ENCODE results near the gene PPP2R3B.
"Not testable (repeated sequence)": the region's sequence is repeated elsewhere in the genome, so short reads cannot be mapped to it uniquely, and the experiment has no call there.

Gene PPP2R3B

GRCh38 chrX:410296-410695, 23.6 kb upstream of the PPP2R3B start:
- no peak for DNase-seq (ENCODE audit: insufficient read length, low spot score)
- FAIRE-seq: no peak

DNA sequence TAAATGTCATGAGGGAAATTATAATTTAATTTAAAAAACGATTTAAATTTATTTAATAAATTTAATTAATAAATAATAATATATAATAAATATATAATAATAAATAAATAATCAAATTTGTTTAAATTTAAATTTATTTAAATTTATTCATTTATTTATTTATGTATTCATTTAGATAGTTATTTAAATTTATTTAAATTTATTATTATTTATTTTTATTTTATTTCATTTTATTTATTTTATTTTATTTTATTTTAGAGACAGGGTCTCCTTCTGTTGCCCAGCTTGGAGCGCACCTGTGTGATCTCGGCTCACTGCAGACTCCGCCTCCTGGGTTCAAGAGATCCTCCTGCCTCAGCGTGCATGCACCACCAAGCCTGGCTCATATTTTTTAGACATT, 18.4 kb upstream of the PPP2R3B start:
- no peak for DNase-seq (ENCODE audit: insufficient read length, low spot score)
- FAIRE-seq: no peak

DNA sequence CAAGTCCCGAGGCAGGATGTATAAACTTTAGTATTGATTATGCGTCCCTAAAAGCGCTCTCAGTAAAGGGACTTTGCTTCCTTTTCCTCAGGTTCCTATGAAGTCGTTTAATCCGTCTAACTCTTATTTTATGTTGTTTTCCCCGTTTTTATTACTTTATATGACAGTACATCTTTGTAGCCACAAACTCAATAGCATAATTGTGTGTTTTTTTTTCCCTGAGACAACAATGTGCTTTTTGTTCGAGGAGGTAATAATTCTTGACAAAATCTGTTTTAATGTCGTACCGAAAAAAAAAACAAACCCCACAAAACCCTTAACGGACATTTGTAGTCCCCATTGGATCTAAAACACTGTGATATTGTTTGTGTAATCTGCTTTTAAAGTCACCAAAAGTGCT, 17.9 kb upstream of the PPP2R3B start:
- DNase-seq (ENCODE audit: insufficient read length, low spot score): no peak
- no peak for FAIRE-seq

DNA sequence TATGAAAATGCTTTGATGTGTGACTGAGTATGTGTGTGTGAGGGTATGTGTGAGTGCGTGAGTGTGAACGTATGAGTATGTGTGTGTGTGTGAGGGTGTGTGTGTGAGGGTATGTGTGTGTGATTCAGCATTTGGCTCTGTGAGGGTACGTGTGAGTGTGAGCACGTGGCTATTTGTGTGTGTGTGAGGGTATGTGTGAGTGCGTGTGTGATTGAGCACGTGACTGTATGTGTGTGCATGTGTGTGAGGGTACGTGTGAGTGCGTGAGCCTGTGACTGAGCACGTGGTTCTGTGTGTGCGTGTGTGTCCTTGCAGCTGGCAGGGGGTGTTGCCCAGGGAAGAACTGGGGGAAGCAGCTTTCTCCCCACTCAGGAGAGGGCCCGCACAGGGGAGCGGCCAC, 16.1 kb upstream of the PPP2R3B start:
- DNase-seq (ENCODE audit: insufficient read length, low spot score): no peak
- no peak for FAIRE-seq

DNA sequence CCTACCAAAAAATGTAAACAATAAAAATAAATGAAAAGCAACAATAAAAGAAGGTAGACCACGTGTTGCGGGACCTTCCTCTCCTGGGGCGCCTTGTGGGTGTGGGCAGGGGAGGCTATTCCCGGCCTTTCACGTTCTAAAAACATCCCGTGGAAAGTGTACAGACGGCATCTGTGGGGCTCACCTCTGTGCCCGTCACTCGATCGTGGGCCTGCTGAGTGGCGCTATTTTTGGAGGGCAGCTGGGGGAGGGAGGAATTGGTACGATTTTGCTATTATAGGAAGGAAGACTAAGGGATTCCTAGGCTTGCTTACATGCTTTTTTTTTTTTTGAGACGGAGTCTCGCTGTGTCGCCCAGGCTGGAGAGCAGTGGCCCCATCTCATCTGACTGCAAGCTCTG, 13.6 kb upstream of the PPP2R3B start:
- DNase-seq (ENCODE audit: insufficient read length, low spot score): no peak
- FAIRE-seq: no peak

- no peak for DNase-seq (ENCODE audit: insufficient read length, low spot score)
- no peak for FAIRE-seq
These were observed 10.9 kb upstream of the PPP2R3B start for GRCh38 chrX:397575-397974.

- no peak for FAIRE-seq
- no peak for DNase-seq (ENCODE audit: insufficient read length, low spot score)
These were observed 8.1 kb upstream of the PPP2R3B start for GRCh38 chrX:394830-395229.

DNA sequence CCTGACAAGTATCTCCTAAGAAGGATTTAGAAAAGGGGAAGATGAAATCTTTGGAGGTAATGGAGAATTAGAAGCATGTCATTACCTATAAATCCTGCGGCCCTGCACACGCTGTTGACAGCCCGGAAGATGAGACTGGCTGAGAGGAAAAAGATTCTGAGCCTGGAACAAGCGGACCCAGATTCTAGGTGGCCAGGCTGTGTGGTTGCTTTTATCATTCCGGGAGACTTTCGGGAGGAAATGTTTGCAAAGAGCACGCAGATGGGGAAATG, 5.8 kb upstream of the PPP2R3B start:
- DNase-seq (ENCODE audit: insufficient read length, low spot score) (no peak), FAIRE-seq (no peak)

DNA sequence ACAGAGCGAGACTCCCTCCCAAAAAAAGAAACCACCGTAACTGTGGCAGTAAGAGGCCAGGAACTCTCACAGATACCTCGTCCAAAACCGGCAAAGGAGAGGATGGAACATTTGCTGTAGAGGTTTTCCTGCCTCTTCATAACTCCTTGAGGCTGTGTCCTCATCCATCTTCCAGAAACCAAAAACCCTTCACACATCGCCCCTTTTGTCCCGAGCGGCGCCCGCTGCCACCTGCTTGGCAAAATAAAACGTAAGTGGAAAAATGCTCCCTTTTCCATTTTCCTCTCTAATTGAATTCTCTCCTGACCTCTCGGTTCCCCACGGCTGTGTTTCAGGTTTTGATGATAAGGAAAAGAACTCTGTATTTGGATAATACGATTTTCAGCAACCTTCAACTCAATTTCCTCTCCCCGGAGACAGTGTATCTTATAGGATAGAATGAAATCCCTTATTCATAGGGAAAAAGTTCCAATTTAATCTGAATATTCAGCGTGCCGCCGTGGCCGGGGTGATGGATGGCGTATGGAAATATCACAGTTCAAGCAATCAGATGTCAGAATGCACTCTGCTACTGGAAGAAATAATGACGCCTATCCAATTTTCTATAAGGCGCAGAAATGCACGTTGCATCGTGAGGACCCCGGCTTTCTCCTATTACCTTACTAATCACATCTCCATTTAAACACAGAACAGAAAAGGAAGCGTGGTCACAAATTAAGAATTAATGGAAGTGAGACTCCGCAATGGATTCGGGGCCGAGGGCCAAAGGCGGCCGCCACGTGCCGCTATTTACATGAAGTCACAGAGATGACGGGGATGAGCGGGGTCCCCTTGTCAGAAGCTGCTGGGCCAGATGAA, 5.2 kb upstream of the PPP2R3B start:
- no peak for FAIRE-seq

GRCh38 chrX:390459-390858, 3.8 kb upstream of the PPP2R3B start:
- DNase-seq (ENCODE audit: insufficient read length, low spot score) (no peak), FAIRE-seq (no peak)

More for the DNA sequence above, 5.2 kb upstream of the PPP2R3B start:
- DNase-seq (ENCODE audit: insufficient read length, low spot score): no peak

- DNase-seq (ENCODE audit: insufficient read length, low spot score): no peak
- FAIRE-seq: no peak
These were observed 2.3 kb upstream of the PPP2R3B start for GRCh38 chrX:389021-389441.

- DNase-seq (ENCODE audit: insufficient read length, low spot score) (no peak), FAIRE-seq (no peak)
These were observed 1.0 kb upstream of the PPP2R3B start for GRCh38 chrX:387729-388128.

- DNase-seq (ENCODE audit: insufficient read length, low spot score): no peak
- FAIRE-seq: no peak
These were observed 404 bp downstream of the PPP2R3B start for GRCh38 chrX:386239-386767.

DNA sequence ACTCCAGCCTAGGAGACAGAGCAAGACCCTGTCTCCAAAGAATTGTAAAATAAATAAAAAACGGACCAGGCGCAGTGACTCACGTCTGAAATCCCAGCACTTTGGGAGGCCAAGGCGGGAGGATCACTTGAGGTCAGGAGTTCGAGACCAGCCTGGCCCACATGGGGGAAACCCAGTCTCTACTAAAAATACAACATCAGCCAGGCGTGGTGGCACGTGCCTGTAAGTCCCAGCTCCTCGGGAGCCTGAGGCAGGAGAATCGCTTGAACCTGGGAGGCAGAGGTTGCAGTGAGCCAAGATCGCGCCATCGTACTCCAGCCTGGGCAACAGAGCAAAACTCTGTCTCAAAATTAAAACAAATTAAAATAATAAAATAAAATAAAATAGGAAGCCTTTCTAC, 971 bp downstream of the PPP2R3B start:
- not testable (repeated sequence) for FAIRE-seq; DNase-seq (ENCODE audit: insufficient read length, low spot score)

DNA sequence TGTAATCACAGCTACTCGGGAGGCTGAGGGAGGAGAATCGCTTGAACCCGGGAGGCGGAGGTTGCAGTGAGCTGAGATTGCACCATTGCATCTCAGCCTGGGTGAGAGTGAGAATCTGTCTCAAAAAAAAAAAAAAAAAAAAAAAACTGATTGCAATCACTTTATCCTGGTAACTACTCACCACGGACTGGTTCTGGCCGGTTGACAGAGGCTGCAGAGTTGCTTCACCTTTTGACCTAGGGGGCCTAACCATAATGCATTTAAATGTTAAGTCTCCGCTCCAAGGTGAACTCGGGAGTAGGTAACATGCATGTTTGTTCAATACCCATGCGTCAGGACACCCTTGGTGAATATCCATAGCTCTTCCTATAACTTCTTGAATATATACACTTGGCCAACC, 1.8 kb downstream of the PPP2R3B start:
- FAIRE-seq (no peak), DNase-seq (ENCODE audit: insufficient read length, low spot score) (no peak)

DNA sequence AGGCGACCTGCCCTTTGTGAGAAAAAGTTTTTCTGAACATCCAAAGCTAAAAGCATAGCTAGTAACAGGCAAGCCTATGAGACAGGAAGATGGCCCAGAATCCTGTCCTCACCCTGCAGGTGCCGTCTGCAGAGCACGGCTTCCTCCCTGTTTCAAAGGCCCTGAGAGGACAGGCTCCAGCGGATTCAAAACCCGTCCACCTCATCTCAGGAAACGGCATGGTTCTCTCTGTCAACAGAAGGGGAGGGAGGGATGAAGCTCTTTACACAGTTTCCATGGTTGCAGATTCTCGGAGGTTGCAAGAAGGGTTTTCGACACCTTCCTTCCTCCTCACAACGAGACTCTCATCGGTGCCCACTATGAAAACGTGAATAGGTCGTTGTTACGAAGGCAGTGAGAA, 8.3 kb downstream of the PPP2R3B start:
- no peak for FAIRE-seq
- DNase-seq (ENCODE audit: insufficient read length, low spot score): no peak

DNA sequence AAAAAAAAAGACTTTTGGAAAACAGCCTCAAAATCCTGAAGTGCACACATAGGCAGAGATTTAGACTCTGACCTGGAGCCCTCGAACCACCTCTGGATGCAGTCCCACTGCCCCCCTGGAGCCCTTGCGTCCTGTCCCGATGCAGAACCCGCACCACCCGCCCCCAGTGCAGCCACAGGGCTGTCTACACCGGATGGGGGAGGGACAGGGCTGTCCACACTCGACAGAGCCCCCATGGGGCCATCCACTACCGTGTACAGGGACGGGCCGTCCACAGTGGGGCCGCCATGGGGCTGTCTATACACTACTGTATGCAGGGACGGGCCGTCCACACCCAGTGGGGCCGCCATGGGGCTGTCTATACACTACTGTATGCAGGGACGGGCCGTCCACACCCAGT, 10.5 kb downstream of the PPP2R3B start:
- not testable (repeated sequence) for DNase-seq (ENCODE audit: insufficient read length, low spot score); FAIRE-seq

DNA sequence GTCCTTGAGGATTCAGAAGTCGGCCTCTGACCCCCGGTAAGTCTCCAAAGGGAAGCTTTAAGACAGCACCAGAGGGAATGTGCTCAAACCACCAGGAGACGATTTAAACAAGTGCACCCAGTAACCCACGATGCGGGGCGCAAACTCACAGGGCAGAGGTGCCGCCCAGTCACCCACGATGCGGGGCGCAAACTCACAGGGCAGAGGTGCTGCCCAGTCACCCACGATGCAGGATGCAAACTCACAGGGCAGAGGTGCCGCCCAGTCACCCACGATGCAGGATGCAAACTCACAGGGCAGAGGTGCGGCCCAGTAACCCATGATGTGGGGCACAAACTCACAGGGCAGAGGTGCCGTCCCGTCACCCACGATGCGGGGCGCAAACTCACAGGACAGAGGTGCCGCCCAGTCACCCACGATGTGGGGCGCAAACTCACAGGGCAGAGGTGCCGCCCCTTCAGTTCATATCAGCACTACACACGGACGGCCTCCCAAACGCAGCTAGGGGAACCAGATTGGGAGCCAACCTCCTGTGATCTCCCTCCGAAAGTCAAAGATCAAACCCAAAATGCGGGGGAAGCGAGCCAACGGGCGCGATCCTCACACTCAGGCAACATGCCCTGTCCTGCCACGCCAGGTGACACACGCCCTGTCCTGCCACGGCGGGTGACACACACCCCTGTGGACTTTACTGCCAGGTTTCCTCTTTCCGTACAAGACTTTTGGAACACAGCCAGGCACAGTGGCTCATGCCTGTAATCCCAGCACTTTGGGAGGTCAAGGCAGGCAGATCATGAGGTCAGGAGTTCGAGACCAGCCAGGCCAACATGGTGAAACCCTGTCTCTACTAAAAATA, 11.3 kb downstream of the PPP2R3B start:
- no peak for FAIRE-seq
- DNase-seq (ENCODE audit: insufficient read length, low spot score): no peak

GRCh38 chrX:374596-374995, 12.1 kb downstream of the PPP2R3B start:
- FAIRE-seq (no peak), DNase-seq (ENCODE audit: insufficient read length, low spot score) (no peak)

DNA sequence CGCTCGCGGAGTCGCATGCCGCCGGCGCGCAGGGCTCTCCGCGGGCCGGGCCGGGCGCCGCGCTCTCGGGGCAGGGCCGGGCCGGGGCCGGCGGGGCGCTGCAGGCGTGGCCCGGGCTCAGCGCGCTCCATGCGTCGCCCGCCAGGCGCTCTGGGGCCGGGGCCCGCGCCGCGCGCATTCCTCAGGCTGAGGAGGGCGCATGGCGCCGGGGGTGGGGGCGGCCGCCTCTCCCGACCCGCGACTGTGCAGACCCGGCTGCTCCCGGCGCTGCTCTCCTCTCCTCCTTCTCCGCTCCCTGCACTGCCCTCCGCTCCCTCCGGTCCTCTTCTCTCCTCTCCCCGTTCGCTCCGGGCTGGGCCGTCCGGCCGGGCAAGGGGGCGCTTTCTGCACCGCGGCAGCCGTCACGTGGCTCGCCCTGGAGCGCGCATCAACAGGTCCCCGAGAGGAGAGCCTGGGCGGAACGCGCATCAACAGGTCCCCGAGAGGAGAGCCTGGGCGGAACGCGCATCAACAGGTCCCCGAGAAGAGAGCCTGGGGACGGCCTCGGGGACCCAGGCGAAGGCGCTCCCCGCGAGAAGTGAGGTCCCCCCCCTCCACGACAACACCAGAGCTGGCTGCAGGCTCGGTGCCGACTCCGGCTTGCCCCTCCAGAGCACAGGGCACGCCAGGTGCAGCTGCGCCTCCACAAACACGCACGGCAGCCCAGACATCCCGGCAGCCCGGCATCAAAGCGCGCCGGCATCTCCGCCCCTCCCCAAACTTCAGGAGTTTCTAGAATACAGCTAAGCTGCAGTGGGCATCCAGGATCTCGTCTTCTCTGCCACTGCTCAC, 12.9 kb downstream of the PPP2R3B start:
- DNase-seq (ENCODE audit: insufficient read length, low spot score): no peak
- FAIRE-seq: no peak

All from GM19239 (cell line).